ENCODE measurements around the gene TMEM150A.
A peak's percentile ranks its signal among the peaks of the same experiment; 100 is the strongest.
"Not testable (repeated sequence)": the region's sequence is repeated elsewhere in the genome, so short reads cannot be mapped to it uniquely, and the experiment has no call there.

TMEM150A gene

DNA sequence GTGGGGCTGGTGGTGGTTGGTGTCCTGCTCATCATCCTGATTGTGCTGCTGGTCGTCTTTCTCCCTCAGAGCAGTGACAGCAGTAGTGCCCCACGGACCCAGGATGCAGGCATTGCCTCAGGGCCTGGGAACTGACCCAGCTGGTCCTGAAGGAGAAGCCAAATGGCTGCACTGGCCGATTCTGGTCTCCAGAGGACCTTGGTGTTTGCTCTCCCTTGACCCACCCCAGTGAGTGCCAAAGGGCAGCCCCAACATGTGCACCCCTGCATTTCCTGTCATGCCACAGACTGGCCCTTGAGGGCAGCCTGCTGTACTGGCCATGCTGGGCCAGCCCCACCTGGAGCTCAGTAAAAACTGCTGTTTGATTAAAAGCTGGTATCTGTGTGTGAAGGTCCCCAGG, 9.5 kb downstream of the TMEM150A start:
- DNase-seq, result no peak

GRCh38 chr2:85592299-85592698, 10.2 kb downstream of the TMEM150A start:
- not testable (repeated sequence) for DNase-seq

DNA sequence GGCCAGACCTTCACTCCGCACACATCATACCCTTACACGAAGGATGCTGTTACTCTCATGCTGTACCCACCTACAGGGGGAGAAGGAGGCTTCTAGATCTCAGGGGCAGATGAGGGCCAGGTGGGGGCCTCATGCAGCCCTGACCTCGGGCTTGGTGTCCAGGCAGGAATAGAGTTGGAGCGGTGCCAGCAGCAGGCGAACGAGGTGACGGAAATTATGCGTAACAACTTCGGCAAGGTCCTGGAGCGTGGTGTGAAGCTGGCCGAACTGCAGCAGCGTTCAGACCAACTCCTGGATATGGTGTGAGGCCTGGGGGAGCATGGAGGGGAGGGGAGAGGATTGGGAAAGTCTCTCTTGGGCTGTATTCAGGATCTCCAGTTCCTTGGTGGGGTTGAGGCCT, 10.9 kb downstream of the TMEM150A start:
- no peak for DNase-seq

- DNase-seq, result no peak
Measured at GRCh38 chr2:85590950-85591349, 11.5 kb downstream of the TMEM150A start.

- DNase-seq, result peak; percentile 12
Measured at GRCh38 chr2:85589982-85590791, 12.3 kb downstream of the TMEM150A start.

DNA sequence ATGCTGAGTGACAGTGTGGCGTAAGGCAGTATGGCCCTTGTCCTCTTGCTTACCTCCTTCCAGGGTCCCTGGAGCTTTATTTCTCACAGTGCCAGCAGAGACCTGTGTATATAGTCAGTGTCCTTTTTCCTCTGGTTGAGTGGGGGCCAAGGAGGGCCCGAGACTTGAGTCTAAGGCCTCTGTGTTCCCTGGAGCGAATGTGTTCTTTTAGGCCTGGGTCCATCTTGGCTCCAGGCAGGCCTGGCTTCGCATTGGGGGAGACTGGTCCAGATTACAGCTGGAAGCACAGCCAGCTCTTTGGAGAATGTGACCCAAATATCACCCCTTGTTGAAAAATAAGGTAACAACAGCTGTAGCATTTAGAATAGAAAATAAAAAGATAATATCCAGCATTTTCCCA, 13.3 kb downstream of the TMEM150A start:
- DNase-seq, result no peak

GRCh38 chr2:85588645-85589044, 13.9 kb downstream of the TMEM150A start:
- DNase-seq, result no peak

- DNase-seq, result no peak
Measured at GRCh38 chr2:85588236-85588635, 14.3 kb downstream of the TMEM150A start.

- peak; percentile 55 for DNase-seq
Measured at GRCh38 chr2:85585781-85586105, 16.8 kb downstream of the TMEM150A start.

DNA sequence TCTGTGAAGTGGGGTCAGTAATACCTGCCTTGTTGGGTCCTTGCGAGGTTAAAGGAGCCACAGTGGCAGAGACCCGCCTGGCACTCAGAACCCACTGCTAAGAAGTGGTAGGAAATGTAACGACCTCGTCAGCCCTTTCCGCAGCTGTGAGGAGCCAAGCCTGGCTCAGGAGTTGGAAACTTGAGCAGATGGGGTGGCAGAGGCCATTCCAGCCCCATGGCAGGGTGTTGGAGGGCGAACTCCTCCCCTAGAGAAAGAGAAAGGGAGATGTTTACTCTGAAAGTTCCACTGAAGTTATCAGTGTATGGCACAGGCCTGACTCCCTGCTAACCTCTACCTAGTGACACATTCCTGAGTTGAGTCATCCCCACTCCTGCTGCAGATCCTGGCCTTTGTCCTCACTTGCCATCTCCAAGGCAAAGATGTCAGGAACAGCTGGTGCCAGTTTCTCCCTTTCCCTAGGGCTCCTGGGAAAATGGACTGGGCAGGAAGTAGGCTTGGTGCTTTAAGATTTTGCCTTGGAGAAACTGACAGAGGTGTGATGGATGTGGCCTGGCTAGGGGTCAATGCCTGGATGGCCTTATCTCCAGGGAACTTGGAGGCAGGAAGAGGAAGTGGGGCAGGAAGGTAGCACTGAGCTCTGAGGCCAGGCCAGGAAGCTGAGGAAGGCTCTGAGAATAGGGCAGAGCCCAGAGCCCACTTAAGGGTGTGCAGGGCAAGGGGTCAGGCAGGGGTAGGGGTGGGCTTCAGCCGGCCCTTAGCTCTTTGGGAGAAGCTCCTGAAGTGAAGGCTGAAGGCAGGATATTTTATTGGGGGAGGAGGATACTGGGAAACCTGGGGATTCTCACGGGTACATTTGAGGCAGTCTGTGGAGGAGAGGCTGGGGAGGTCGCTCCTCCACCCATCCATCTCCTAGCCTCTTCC, 17.4 kb downstream of the TMEM150A start:
- peak; percentile 27 for DNase-seq

DNA sequence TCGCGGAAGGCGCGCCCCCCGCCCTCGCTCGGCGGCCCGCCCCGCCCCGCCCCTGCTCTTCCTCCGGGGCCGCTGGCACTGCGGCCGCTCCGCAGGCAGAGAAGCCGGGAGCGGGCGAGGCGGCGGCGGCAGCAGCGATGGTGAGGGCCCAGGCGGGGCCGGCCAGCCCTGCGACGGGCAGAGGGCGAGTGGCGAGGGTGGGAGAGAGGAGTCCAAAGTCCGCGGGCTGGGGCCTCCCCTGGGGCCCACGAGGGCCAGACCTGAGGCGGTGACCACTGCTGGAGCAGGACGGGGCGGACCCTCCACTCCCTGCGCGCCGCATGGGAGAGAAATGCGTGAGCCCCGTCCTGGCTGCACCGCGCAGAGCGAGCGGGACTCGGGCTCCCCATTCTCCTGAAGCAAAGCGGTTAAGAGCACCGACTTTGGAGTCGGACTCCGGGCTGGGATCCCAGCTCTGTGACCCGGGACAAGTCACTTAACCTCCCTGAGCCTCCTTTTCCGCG, 18.1 kb downstream of the TMEM150A start, which contains the start of gene VAMP5:
TSS of gene VAMP5 (plus strand) at position 78 of the 503 bp plus-strand sequence. CDS start at position 138, 60 bp downstream.
- DNase-seq, result no peak

DNA sequence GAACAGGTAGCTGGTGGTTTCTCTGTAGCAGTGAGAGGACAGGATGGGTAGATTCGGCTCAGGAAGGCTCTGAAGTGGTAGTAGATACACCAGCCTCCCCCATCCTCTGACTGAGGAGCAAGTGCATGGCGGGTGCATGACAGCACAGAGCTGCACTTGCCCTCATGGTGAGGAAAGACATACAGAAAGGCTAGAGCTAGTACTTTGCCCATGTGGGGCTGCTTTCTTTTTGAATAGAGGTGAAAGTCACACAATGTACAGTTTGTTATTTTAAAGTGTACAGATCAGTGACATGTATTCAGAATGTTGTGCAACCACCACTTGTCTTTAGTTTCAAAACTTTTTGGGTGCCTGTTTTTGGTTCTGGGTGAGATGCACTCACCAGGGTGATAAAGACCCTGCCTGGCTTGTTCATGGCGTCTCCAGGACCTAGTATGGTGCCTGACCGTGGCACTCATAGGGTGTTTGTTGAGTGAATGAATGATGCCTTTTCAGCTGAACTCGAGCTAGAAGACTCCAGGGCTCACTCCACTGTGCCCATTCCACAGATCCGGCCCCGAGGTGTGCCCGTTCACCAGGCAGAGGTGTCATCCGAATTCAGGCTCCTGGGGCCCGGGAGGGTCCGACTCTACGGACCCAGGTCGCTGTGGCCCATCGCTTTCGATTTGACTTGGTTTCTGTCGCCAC, 18.7 kb downstream of the TMEM150A start:
- no peak for DNase-seq

GRCh38 chr2:85582492-85582891, 20.0 kb downstream of the TMEM150A start:
- DNase-seq, result no peak

GRCh38 chr2:85580206-85580605, 22.3 kb downstream of the TMEM150A start:
- DNase-seq, result no peak

DNA sequence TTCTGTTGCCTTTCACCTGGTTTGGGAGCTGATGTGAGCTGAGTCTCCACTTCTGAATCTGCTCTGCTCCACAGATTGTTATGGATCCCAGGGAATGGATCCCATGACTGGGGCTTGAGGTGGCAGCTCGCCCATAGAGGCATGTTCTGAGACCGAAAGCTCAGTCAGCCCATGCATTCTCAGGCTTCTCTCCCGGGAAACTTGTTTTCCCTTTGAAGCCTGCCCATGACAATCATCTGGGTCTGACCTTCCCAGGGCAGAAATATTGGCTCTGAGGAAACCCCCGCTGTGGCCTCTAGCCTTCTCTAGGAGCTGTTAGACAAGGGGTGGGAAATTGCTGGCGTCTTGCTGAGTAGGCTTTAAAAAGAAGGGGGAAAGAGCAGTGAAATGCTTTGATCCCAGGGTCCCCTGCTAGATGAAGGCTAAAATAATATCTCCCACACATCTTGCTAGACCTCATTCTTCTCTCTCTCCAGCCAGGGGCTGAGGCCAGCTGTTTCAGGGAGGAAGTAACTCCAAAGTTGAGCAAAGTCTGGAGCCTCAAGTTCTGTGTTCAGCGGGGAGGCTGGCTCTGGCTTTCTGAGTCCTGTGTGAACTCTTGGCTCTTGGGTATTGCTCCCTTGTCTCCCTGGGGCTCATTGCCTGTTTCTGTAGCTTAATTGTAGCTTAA, 23.1 kb downstream of the TMEM150A start:
- peak; percentile 11 for DNase-seq

- DNase-seq, result peak; percentile 84
Measured at GRCh38 chr2:85578243-85579180, 24.0 kb downstream of the TMEM150A start.

GRCh38 chr2:85577386-85578242, 24.9 kb downstream of the TMEM150A start, which contains the start of gene VAMP8:
Gene VAMP8, plus strand, starts transcription at chr2:85577586. Its CDS starts 61 bp downstream, at chr2:85577647.
- peak; percentile 69 for DNase-seq

- no peak for DNase-seq
Measured at GRCh38 chr2:85577063-85577385, 25.5 kb downstream of the TMEM150A start.

DNA sequence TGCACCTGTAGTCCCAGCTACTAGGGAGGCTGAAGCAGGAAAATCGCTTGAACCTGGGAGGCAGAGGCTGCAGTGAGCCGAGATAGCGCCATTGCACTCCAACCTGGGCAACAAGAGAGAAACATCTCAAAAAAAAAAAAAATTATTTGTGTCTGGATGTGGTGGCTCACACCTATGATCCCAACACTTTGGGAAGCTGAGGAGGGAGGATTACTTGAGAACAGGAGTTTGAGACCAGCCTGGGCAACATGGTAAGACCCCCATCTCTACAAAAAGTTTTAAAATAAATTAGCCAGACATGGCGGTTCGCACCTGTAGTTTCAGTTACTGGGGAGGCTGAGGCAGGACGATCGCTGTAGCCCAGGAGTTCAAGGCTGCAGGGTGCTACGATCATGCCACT, 26.8 kb downstream of the TMEM150A start:
- no peak for DNase-seq

DNA sequence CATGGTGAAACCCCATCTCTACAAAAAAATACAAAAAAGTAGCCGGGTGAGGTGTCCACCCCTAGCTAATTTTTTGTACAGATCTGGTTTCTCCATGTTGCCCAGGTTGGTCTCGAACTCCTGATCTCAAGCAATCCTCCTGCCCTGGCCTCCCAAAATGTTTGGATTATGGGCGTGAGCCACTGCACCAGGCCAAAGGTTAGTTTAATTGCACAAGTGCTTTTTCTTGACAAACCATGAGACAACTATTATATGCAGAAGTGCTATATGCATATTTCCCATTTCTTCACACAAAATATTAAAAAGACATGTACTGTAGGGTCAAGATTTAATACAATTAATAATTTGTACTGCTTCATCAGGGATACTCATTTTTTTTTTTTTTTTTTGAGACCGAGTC, 36.2 kb downstream of the TMEM150A start:
- DNase-seq, result no peak
